Esophagus squamous epithelium (tissue), 4 donors: Measurements from ENCODE around the gene PCDHGC4.

Experiments
- POLR2A ChIP-seq, 4 donors: fragments of 450-650 bp; IDR thresholded peaks; one replicate each; pipeline ENCODE4 v1.6.1; 2017; ENCODE audit warnings: antibody characterized with exemption in 4 of 4, mild to moderate bottlenecking in 4 of 4, moderate library complexity in 3 of 4
- TF ChIP-seq, protein P1 (sequence below), 6 experiments: fragments of 450-650 bp in 4 of 6; fragments of 200-600 bp in 2 of 6; sonication (generic) in 2 of 6; IDR thresholded peaks; one replicate each; pipeline ENCODE4 v1.5.1; 2016 to 2019; ENCODE audit warnings: antibody characterized with exemption in 6 of 6, mild to moderate bottlenecking in 4 of 6, moderate library complexity in 4 of 6

DNA sequence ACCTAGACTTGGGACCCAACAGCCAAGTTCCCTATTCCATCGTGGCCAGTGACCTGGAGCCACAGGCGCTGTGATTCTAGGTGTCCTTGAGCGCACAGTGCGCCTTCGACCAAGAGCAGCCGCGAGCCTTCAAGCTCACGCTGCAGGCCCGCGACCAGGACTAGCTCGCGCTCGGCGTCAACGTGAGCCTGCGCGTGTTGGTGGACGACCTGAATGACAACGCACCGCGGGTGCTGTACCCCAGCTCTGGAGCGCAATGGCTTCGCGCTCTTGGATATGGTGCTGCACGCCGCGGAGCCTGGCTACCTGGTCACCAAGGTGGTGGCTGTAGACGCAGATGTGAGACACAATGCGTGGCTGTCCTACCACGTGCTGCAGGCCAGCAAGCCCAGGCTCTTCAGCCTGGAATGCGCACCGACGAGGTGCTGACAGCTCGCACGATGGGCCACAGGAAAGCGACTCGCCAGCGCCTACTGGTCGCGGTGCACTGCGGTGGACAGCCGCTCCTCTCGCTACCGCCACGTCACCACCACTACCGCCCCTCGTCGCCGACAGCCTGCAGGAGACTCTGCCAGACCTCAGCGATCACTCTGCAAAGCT lies 43.2 kb upstream of the PCDHGC4 start:
- TF ChIP-seq, protein P1, sequence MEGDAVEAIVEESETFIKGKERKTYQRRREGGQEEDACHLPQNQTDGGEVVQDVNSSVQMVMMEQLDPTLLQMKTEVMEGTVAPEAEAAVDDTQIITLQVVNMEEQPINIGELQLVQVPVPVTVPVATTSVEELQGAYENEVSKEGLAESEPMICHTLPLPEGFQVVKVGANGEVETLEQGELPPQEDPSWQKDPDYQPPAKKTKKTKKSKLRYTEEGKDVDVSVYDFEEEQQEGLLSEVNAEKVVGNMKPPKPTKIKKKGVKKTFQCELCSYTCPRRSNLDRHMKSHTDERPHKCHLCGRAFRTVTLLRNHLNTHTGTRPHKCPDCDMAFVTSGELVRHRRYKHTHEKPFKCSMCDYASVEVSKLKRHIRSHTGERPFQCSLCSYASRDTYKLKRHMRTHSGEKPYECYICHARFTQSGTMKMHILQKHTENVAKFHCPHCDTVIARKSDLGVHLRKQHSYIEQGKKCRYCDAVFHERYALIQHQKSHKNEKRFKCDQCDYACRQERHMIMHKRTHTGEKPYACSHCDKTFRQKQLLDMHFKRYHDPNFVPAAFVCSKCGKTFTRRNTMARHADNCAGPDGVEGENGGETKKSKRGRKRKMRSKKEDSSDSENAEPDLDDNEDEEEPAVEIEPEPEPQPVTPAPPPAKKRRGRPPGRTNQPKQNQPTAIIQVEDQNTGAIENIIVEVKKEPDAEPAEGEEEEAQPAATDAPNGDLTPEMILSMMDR (IDR thresholded peaks at IDR 0.05) = no peak
- TF ChIP-seq POLR2A (IDR thresholded peaks at IDR 0.05) = no peak
